GM19238 (cell line): Measurements from ENCODE around the gene CCN6.

ENCODE experiments used
- DNase-seq: peaks from one replicate; pipeline ENCODE4 v3.0.0; 2011; ENCODE audit warnings: low spot score; ENCODE audit not compliant: insufficient read length

CCN6 gene

DNA sequence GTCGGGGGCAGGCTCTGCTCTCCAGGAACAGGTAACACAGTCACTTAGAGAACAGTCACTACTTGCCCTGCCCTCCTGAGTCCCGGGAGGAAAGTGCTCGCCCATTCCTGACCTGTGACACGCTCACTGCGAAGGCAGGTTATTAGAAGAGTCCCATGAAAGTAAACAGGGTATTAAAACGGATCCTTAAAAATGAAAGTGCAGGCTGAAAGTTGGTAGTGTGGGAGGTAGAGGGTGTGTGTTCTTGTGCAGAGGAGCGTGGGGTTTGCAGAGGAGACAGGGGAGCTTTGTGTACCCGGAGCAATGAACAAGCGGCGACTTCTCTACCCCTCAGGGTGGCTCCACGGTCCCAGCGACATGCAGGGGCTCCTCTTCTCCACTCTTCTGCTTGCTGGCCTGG, at the start of gene CCN6:
Gene CCN6, plus strand, starts transcription at position 104 of the 400 bp plus-strand sequence. Its CDS starts 254 bp downstream, at position 358.
- DNase-seq = no peak

DNA sequence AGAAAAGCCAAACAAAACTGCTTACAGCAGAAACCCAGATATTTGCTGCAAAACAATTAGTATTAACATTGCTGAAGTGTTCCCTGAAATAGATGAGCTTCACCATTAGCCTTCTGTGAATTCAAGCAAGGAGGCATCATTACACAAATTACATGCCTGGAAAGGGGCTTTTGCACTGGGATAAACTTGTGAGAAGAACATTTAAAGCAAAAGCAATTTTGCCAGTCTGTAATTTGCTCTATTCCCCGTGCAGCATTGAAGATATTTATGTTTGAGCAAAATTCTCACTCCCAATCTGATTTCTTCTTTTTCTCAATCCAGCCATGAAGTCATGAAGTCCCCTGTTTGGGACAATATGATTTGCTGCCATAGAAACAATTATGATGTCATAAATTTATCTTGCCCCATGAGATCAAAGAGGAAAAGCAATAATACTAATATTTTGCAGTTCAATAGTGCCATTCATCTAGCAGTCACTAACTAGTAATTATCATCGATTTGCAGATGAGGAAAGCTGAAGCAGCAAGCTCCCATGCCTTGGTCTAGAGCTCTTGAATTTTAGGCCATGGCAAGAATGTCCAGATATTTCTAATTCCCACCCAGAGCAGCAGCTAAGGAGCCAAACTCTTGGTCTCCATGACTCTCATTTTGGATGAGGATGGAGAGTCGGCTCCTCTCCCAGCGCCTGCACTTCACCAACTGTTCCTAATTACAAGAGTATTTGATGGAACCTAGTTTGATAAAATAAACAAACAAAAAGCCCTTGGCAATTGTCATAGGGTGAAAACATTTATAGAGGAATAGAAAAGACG, 49.5 kb upstream of the CCN6 start:
- DNase-seq = no peak

DNA sequence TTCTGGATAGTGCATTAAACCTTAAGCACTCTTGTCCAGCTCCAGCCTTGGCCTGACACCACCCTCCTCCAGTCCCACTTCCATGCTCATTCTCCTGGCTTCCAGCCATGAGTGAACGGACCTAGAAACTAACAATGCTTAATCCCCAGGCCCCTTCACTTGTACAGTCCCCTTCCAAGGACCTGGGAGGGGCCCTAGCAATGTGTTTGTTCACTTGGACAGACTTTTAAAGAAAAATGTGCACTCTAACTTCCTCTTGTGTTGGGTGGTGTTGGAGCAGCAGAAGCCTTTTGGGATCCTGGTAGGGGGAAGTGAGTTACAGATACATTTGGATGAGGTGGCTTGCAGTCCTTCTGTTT, 48.9 kb upstream of the CCN6 start:
- no peak for DNase-seq

DNA sequence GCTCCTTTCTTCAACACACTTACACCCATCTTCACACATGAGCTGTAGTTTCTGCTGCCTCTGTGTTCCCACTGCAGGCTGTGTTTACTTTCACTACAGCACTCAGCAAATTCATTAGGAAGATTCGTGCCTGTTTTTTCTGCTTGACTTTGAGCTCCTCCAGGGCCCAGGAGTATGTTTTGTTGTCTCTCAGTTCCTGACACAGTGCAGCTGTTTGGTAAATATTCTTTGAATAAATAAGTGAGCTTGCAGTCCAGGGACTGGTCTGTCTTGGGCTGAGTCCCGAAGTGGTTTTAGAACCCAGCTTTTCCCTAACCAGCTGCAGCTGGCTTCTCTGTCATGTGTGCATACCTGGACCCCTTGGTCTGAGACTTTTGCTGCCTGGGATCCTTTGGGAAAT, 46.6 kb upstream of the CCN6 start:
- DNase-seq = no peak

DNA sequence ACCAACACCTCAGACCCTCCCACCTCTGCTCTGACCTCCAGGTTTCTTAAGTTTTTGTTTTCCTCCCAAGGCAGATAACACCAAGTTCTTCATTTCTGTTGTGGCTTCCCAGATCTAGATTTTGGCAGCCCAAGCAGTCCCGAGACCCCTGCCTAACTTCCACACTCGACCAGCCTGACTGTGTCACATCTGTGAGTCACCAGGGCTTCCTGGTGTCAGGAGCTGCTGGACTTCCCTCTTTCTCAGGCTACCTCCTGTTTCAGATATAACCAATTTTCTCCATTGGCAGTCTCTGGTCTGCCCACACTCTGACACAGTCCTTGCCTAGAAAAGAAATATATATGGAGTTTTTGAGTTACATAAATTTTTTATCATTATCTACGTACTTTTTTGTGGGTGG, 46.1 kb upstream of the CCN6 start:
- no peak for DNase-seq

DNA sequence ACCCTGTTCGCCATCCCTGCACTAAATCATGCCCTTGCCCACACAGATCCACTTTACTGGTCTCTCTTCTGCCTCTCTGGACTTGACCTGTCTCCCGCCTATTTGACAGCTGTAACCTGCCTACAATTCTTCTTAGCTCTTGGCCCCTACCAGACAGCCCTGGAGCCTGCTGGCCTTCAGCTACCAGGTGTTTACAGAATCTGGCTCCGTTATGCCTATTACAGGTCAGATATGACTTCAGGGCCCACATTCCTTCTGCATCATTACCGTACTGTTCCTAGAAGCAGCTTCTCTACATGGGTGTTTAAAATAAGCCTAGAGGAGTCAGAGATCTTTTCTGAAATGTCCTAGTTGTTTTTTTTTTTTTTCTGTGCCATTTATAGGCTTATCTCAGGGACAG, 45.4 kb upstream of the CCN6 start:
- DNase-seq = no peak

- DNase-seq = no peak
These were observed 43.6 kb upstream of the CCN6 start for GRCh38 chr6:112010328-112010727.

- no peak for DNase-seq
These were observed 40.9 kb upstream of the CCN6 start for GRCh38 chr6:112013051-112013450.

DNA sequence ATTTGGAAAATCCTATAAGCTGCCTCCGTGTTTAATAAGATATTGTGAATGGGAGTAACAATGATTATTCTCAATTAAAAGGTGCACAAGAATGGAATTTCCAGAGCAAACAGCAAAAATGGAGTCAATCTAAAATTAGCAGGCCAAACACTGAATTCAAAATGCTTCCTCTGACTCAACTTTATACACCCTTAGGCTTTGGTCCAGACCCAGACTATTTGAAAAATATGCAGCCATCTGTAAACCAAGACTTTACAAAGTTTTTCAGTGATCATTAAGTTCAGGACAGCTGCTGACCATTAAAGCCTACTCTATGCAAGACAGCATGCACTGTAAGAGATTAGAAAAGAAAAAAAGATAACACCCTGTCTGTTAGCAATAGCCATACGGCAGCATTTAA, 39.4 kb upstream of the CCN6 start:
- no peak for DNase-seq

DNA sequence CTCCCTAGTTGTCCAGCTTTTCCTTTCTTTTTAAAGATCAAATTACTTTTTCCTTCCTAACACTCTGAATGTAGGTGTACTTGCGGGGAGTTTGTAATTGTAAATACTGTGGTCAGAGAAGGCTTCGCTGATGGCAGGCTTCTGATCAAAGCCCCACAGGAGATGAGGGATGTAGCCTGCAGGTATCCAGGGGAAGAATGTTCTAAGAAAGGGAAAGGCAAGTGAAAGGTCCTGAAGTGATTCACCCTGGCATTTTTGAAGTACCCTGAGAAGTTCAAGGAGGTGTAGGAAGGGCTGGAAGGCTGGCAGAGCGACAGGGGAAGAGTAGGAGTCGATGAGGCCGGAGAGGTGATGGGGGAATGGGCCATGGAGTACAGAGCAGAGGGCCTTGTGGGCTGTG, 38.2 kb upstream of the CCN6 start:
- DNase-seq = no peak

GRCh38 chr6:112016320-112016719, 37.6 kb upstream of the CCN6 start:
- no peak for DNase-seq

GRCh38 chr6:112017169-112017568, 36.7 kb upstream of the CCN6 start:
- no peak for DNase-seq

DNA sequence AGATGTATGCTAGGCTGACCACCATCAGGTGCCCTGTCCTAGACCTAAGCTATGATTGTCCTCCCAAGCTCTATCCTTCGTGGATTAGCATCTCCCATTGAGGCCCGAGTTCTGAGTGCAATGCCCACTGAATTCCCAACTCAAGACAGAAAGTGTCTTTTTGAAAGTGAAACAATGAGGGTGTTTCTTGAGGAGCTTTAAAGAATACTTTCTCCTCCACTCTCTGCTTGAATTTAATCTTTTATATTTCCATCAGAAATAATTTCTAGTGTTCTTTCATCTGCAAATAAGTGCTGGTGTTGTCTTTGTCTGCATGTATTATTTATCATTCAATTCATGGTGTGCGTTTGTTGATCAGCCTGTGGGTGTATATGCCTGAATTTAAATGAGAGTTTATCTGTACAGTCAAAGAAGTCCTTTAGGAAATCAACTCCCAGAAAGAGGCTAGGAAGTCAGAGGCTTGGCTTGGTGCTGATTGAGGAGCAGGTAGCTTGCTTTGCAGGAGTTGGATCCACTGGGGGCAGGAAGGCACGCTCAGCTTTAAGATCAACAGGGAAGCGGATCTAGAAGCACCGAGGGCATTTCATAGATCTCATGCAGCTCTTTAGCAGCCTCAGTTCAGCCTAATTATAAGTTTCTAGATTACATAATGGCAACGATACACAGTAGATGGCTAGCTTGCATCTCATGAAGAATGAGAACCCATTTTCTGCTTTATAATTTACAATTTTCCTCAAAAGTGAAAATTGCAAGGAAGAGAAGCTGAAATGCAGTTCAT, 36.0 kb upstream of the CCN6 start:
- no peak for DNase-seq

DNA sequence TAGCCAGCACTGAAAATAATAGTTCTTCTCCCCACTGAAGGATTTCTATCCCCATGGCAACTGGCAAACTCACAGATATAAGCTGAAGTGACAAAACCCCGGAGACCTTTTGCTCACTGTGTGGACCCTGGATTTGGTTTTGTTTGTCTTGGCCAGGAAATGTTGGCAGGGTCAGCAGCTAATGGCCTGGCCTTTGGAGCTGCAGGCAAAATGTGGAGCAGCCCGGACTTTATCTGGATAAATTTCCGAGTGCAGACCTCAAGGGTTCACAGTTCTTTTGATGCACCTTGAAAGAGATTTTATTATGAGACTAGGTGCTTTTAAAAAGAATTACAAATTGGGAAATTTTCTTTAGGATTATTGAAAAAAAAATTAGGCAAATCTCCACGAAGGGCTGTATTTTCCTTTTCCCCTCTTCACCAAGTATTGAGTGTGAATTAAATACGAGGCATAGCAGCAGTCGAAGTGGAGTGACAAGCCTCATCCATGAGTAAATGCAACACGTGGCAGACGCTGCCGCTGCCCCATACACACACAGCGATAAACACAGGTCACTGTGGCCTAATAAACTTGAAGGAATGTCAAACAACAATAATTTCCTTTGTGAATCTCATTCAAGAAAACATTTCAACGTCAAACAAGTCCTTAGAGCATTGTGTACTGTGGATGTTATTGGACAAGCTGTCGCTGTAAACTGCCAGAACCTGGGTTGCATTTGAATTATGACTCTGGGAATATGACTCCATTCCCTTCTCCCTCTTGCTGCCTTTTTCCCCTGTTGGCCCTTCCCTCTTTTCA, 35.1 kb upstream of the CCN6 start:
- DNase-seq = no peak

DNA sequence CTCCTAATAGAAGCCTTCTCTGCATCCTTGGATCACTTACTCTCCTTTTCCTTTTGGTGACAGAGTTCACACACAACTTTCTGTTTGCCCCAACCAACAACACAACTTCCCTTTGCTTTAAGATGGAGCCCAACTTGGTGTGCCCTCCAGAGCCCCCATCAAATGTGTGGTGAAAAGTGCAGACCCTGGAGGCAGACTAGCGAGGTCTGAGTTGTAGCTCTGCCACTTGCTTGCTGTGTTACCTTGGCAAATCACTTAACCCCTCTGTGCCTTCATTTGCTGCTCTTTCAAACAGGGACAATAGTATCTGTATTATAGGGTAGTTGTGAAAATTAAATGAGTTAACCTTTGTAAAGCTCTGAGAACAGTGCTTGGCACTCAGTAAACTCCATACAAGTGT, 34.3 kb upstream of the CCN6 start:
- DNase-seq = no peak

GRCh38 chr6:112021691-112022310, 32.1 kb upstream of the CCN6 start:
- no peak for DNase-seq

- DNase-seq = no peak
These were observed 31.2 kb upstream of the CCN6 start for GRCh38 chr6:112022749-112023148.

DNA sequence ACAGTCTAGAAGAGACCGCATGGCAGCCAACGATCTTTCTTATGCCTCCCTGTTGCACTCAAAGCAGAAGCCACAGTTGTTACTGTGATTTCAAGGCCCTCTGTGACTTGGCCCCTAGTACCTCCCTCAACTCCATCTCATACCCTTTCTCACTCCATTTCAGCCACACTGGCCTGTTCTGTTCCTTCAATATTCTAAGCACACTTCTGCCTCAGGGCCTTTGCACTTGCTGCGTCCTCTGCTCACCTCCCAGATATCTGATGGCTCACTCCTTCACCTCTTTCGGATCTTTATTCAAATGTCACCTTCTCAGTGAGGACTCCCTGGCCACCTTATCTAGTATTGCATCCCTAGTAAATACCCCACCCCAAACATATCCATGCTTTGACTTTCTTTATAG, 29.4 kb upstream of the CCN6 start:
- DNase-seq = no peak

DNA sequence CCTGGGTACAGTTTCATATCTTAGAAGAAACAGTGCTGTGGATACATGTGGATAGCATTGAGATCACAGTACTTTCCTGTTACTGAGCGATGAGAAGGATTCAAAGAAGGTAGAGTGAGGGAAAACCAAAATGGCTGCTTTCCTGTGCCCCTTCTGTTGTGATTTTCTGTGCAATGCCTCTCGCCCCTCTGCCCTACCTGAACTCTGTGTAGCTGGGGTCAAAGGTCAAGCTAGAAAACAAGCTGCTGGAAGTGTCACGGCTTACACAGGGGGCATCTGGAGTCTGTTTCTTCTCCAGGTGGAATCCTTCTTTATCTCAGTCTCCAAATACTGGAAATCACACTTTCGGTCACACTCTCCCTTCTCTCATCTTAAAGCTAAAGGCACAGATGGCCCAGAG, 27.0 kb upstream of the CCN6 start:
- DNase-seq = no peak

DNA sequence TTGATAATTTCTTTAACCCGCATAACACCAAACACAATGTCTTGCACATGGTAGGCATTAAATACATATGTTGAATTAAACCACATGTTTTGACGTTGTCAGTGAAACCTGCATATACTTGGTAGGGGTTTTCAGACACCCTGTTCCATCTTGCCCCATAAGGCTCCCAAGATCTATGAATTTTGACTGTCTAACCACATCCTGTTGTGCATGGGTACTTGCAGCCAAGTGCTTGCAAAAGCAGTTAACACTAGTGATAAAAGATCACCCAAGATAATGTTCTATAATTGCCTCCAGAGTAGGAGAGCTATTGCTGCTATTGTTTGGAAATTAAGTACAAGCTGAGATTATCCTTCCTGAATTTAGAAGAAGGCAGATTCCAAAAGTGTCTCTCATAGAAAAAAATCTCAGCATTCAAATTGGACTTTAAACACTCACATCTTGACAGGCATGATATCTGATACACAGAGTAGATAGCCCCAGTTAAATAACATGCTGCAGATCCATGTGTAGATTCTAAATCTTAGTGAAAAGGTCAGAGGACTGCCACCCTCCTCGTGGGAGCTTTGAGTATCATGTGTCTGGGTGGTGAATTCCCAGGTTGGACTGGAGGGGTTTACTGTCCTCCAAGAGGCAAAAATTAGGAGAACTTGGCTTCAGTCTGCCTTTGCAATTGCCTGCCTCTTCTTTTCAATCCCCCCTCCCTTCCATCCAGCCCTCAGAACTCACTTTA, 25.8 kb upstream of the CCN6 start:
- no peak for DNase-seq
